ENCODE results near the gene ENTPD8.

ENTPD8 gene

DNA sequence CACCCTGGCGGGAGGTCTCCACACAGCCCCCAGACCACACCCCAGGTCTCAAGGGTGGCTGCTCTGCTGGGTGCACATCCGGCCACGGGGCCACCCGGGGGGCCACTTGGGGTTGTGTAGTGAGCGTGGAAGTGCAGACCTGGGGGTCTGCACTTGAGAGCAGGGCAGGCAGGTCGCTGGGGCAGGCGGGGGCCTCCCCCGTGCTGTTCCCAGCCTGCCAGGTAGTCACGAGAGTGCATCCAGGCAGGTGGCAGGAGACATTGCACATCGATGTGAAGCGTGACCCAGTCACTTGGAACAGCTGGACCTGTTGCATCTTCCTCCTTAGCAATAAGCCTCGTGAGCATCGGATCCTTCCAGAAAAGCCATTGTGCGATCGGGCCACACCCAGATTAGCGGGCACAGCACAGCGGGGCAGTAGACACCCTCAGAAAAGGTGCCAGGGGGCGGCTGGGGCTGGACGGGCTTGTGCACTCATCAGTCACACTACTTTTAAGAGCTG is 4.8 kb upstream of the ENTPD8 start:
- DNase-seq = no peak

GRCh38 chr9:137445275-137445807 is 4.2 kb upstream of the ENTPD8 start:
- peak; percentile 87 for DNase-seq

GRCh38 chr9:137444106-137444790 is 3.1 kb upstream of the ENTPD8 start:
- DNase-seq = no peak

GRCh38 chr9:137441935-137442321 is 771 bp upstream of the ENTPD8 start:
- DNase-seq = no peak

DNA sequence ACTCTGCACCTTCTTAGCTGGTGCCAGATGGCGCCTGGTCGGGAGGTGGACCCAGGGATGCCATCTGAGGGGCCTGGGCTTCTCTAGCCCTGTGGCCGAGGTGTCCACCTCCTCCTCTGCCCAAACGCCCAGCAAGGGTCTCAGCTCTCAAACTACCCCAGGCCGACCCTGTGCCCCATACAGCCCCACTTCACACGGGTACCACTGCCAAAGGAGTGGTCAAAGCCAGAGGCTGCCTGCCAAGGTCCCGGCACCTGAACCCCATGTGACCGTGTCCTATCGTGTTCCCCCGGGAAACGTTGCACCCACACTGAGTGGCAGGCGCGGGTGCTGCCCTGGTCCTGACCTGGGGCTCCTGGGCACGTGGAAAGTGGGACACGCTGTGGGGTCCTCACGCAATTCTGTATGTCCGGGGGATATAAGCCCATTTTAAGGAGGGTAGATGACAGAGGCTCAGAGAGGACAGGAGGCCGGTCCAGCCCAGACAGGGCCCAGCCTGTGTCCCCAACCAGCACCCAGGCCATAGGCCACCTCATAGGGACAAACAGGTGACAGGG is 1.9 kb downstream of the ENTPD8 start:
- no peak for DNase-seq

- DNase-seq = no peak
Observed at GRCh38 chr9:137438591-137439157, 2.5 kb downstream of the ENTPD8 start.

- DNase-seq = no peak
Observed at GRCh38 chr9:137437691-137438590, 3.2 kb downstream of the ENTPD8 start.

- no peak for DNase-seq
Observed at GRCh38 chr9:137436761-137437600, 4.2 kb downstream of the ENTPD8 start.

DNA sequence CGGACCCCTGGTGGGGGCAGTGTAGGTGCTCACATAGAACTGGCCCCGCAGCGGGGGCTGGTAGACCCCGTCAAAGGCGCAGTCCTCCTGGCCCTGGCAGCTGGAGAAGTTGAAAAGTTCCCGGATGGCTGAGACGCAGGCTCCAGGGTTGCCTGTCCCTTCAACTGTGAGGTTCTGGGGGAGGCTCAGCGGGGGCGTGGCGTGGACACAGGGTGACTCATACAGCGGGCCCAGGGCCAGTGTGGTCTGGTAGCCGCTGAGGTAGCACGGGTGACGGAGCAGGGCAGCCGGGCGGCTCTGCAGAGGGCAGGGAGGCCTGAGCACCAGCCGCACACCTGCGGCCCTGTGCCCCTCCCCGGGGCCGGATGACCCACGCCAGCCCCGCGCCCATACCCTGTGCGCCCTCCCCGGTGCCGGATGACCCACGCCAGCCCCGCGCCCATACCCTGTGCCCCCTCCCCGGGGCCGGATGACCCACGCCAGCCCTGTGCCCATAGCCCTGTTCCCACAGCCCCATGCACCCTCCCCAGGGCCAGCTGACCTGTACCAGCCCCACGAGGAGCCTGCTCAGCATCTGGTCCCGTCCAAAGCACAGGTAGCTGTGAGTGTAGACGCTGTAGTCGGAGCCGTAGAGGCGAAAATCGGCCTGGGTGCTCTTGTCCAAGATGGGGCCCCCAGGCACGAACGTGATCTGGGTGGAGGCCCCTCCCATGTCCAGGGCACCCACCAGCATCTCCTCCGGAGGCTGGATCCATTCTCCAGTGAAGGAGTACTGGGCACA is 5.0 kb downstream of the ENTPD8 start:
- DNase-seq = no peak

DNA sequence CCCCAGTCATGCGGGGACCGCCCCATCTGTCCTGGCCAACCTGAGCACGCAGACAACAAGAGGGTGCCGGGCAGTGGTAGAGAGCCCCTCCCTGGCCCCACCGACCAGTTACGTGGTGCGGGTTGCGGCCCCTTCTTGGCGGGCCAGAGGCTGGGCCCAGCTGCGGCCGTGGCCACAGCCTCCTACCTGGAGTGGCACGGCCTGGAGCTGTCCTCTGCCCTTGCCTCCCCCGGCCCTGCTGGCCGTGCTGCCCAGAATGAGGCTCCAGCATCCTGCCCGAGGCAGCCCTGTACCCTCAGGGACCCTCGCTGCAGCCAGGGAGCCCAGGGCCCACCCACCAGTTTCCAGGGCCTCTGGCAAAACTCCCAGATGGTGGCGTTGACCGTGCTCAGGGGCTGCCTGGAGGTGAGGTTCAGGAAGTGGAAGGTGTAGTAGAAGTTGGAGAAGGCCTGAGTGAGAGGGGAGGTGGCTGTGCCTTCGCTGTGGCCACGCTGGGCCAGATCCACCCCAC is 5.7 kb downstream of the ENTPD8 start:
- no peak for DNase-seq

DNA sequence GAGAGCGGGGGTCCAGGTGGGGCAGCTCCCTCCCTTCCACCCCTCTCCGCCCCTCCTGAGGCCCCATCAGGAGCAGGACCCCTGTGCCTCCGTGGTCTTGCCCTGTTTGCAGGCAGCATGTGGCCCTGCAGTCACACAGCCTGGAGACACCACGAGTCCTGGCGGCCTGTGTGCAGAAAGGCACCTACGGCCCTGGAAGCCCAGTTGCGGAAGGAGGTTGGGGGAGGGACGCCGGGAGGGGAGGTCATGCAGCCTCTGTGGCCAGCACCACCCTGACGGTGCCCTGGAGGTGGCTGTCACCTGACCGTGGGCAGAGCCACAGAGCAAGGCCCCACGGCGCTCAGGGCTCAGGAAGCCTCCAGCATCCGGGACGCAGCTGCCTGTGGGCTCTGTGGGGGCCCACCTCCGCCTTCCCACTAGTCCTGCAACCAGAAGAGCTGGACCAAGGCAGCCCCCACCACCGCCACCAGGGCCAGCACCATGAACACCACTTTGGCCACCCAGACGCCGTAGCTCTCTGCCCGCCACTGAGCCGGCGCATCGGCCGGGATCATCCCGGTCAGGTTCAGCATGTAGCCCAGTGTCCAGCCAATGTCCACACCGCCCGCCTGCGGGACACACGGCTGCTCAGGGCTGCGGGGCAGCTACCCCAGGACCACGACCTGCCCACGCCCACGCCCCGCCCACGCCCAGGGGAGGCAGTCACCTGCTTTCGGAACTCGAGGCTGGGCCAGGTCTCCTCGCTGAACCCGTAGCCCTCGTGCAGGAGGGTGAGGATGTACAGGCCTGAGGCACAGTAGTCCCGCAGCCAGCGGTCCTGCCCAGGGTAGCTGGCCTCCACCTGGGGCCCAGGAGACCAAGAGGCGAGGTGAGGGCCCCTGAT is 6.4 kb downstream of the ENTPD8 start:
- DNase-seq = no peak

DNA sequence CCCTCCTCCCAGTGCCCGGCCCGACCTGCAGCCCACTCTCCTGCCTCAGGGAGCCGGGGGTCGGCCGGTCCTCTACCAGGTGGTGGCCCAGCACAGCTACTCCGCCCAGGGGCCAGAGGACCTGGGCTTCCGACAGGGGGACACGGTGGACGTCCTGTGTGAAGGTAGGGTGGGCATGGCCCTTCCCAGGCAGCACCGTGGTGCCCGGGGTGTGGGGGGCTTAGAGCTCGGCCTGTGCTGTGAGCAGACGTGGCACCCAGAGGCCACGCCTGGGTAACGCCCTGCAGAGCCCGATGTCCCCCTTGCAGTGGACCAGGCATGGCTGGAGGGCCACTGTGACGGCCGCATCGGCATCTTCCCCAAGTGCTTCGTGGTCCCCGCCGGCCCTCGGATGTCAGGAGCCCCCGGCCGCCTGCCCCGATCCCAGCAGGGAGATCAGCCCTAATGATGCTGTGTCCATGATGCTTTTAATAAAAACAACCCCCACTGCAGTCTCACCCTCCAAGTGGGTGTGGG is 7.2 kb downstream of the ENTPD8 start:
- DNase-seq = no peak

DNA sequence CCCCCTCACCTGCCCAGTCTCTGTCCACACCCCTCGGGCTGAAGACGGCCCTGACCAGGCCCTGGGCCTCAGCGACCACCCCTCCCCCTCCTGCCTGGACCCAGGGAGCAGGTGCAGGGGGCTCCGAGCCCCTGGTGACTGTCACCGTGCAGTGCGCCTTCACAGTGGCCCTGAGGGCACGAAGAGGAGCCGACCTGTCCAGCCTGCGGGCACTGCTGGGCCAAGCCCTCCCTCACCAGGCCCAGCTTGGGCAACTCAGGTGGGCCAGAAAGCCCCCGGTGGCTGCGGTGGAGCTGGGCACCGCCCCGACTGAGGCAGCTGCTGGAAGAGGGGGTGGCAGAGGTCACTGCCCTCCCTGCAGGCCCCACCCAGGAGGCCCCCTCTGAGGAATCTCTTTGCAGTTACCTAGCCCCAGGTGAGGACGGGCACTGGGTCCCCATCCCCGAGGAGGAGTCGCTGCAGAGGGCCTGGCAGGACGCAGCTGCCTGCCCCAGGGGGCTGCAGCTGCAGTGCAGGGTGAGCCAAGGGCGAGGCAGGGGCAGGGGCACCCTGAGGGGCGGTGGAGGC is 7.7 kb downstream of the ENTPD8 start:
- no peak for DNase-seq

- no peak for DNase-seq
Observed at GRCh38 chr9:137432687-137433348, 8.3 kb downstream of the ENTPD8 start.

- DNase-seq = no peak
Observed at GRCh38 chr9:137431416-137431931, 9.7 kb downstream of the ENTPD8 start.

- no peak for DNase-seq
Observed at GRCh38 chr9:137430723-137431415, 10.3 kb downstream of the ENTPD8 start.

GRCh38 chr9:137429974-137430722 is 11.0 kb downstream of the ENTPD8 start:
- DNase-seq = no peak
